BJ (cell line): ENCODE results near the gene FAM114A2. TPM values are rescaled to one million over a fixed set of nuclear protein-coding genes. Genes with fewer than 3 reads are reported as not detected.

Experiments used
- CTCF ChIA-PET: fragments of 350-600 bp; formaldehyde crosslinking; extraction: SDS; loops from one replicate; lab custom pipeline; 2021; ENCODE audit warnings: antibody characterized with exemption, inconsistent platforms; lab: Yijun Ruan, JAX
- POLR2A ChIA-PET: fragments of 300-600 bp; sonication (Branson Sonifier 250); formaldehyde crosslinking; extraction: SDS; loops from one replicate; lab custom pipeline; 2021; ENCODE audit warnings: antibody characterized with exemption; lab: Charles Lee
- DNase-seq: peaks from one replicate; pipeline ENCODE4 v3.0.0-alpha.2; 2011; ENCODE audit warnings: low read depth
- H3K27me3 ChIP-seq: 2 replicates; pipeline ENCODE4 v1.6.0; 2011; ENCODE audit warnings: low read length; ENCODE audit not compliant: control insufficient read depth, insufficient read depth
- H3K36me3 ChIP-seq: 2 replicates; pipeline ENCODE4 v1.5.1; 2011; ENCODE audit warnings: low read length; ENCODE audit not compliant: control insufficient read depth, insufficient read depth
- H3K4me3 ChIP-seq: 2 replicates; pipeline ENCODE4 v1.5.1; 2011; ENCODE audit warnings: low read depth, mild to moderate bottlenecking, control low read depth, low read length
- polyA minus RNA-seq: library from RNA; depleted of rRNA, polyadenylated mRNA; stranded (reverse); fragments of >200 nt; gene quantifications from 2 replicates; pipeline ENCODE4 v1.2.3, GENCODE V29; 2011; rRNA and poly(A)+ RNA removed
- polyA plus RNA-seq: library from polyadenylated mRNA; depleted of rRNA; stranded (reverse); fragments of >200 nt; gene quantifications from 2 replicates; pipeline ENCODE4 v1.2.3, GENCODE V29; 2011; rRNA removed
- TF ChIP-seq, protein P1 (sequence below): IDR thresholded peaks from 2 replicates; pipeline ENCODE4 v1.5.1; 2011; ENCODE audit warnings: low read depth, mild to moderate bottlenecking, control low read depth, inconsistent platforms, low read length, moderate library complexity; ENCODE audit not compliant: insufficient read depth

FAM114A2 gene
- polyA plus RNA-seq (12.1 and 21.3 TPM in 2 replicates), polyA minus RNA-seq (20.5 and 24.5 TPM in 2 replicates)

DNA sequence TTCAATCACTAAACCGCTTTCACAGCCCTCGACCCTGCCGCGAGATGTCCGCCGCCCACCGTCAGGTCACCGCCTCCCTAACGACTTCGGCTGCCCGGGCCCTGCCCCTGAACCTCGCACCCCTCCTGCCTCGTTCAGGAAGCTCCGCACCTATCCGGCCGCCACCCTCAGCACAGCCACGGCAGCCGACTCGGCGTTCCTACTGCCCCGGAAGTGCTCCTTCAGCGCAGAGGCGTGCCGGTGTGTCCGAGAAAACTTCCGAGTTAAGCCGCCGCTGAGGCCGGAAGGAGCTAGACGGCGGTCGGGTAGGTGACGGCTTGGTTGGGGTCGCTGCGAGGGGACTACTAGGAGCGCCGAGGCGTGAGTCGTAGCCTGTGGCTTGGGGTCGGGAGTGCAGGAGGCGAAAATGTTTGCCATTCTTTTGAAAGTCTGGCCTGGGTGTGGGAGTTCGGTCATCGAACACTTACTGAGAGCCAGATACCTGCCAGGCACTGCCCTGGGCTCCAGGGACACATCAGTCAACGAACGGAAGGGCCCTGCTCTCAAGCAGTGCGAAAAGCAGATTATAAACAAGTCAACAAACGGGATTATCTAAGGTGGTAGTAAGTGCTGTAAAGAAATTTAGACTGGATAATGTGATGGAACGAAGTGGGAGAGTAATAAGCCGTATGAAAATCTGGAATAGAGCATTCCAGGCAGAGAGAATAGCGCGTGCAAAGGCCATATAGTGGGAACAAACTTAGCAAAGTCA is at the start of gene FAM114A2, which contains the start of gene MFAP3:
FAM114A2 (minus strand) TSS at position 204 of the 751 bp plus-strand sequence. CDS start 3,957 bp downstream, outside the sequence.
MFAP3 (plus strand) TSS at position 261 of the 751 bp plus-strand sequence. CDS start 10,756 bp downstream, outside the sequence.
- TF ChIP-seq, protein P1, sequence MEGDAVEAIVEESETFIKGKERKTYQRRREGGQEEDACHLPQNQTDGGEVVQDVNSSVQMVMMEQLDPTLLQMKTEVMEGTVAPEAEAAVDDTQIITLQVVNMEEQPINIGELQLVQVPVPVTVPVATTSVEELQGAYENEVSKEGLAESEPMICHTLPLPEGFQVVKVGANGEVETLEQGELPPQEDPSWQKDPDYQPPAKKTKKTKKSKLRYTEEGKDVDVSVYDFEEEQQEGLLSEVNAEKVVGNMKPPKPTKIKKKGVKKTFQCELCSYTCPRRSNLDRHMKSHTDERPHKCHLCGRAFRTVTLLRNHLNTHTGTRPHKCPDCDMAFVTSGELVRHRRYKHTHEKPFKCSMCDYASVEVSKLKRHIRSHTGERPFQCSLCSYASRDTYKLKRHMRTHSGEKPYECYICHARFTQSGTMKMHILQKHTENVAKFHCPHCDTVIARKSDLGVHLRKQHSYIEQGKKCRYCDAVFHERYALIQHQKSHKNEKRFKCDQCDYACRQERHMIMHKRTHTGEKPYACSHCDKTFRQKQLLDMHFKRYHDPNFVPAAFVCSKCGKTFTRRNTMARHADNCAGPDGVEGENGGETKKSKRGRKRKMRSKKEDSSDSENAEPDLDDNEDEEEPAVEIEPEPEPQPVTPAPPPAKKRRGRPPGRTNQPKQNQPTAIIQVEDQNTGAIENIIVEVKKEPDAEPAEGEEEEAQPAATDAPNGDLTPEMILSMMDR, result no peak
- DNase-seq, result no peak
- H3K4me3 ChIP-seq, result peak within 1 kb of the TSS; percentile 68
- ChIA-PET CTCF (interaction anchor here (0.6 to 1.7 kb wide), 3 partner anchors 10 to 572 kb away, joined by 3 to 4 read pairs (median 4); no protein-coding TSS in a partner anchor), POLR2A (interaction anchor here (0.6 kb wide), 1 partner anchor 11 kb away, joined by 3 read pairs; no protein-coding TSS in a partner anchor)
- H3K27me3 ChIP-seq, result no peaks in the 10 kb centered on the region
- no peaks in the 10 kb centered on the region for H3K36me3 ChIP-seq

DNA sequence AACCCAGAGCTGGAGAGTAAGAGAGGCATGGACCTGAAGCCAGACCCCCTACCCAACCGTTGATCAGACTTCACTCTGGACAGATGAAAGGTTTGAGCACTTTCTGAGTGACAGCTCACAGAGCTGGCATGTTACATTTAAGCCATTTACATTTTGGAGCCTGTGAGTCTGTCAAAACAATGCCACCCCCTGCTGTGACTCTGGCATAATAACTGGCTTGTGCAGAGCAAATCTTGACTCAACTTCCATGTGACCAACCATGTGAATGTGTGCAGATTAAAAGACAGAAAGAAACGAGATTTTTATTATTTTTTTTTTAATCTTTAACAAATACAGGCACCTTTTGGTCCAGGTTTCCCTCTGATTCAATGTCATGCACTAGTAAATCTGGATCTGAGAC is 48.5 kb upstream of the FAM114A2 start:
- CTCF ChIA-PET, result interaction anchor here (1.1 to 3.8 kb wide), 4 partner anchors 9 to 92 kb away, joined by 3 to 10 read pairs (median 4); no protein-coding TSS in a partner anchor
- no peak for DNase-seq
- TF ChIP-seq, protein P1, result no peak

GRCh38 chr5:154086641-154087040 is 47.9 kb upstream of the FAM114A2 start:
- no peak for DNase-seq
- TF ChIP-seq, protein P1, result no peak
- H3K27me3 ChIP-seq, result no peaks in the 10 kb centered on the region
- ChIA-PET CTCF (interaction anchor here (0.9 to 3.8 kb wide), 7 partner anchors 9 to 104 kb away, joined by 3 to 10 read pairs (median 3); partner anchors contain the start of gene GALNT10), POLR2A (no interaction called here)
- no peak overlapping the region for H3K4me3 ChIP-seq
- H3K36me3 ChIP-seq, result no peaks in the 10 kb centered on the region

More for the DNA sequence above, 48.5 kb upstream of the FAM114A2 start:
- POLR2A ChIA-PET, result no interaction called here
- H3K4me3 ChIP-seq, result no peak overlapping the region
- no peaks in the 10 kb centered on the region for H3K27me3 ChIP-seq
- H3K36me3 ChIP-seq, result no peaks in the 10 kb centered on the region

DNA sequence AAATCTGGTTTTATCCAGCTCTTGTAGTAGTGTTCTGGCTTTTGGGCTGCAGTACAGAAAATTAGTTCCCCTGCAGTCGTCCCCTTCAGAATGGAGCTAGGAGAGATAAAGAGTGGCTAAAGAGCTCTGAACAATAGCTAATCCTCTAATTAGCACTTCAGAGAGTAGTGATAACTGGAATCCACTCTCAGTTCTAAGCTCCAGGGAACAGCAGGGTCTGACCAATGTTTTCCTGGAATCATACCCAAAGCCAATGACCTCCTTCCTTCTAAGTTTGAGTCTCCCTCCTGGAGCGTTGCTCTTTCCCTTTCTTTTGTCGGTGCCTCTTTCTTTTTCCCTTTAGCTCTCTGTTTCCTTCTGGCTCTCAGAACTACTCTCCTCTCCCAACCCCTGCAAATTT is 47.4 kb upstream of the FAM114A2 start:
- no peaks in the 10 kb centered on the region for H3K27me3 ChIP-seq
- TF ChIP-seq, protein P1, result no peak
- H3K4me3 ChIP-seq, result no peak overlapping the region
- DNase-seq, result no peak
- POLR2A ChIA-PET, result no interaction called here
- no peaks in the 10 kb centered on the region for H3K36me3 ChIP-seq
- CTCF ChIA-PET, result interaction anchor here (0.9 to 3.8 kb wide), 6 partner anchors 11 to 104 kb away, joined by 3 to 10 read pairs (median 3); partner anchors contain the start of gene GALNT10

DNA sequence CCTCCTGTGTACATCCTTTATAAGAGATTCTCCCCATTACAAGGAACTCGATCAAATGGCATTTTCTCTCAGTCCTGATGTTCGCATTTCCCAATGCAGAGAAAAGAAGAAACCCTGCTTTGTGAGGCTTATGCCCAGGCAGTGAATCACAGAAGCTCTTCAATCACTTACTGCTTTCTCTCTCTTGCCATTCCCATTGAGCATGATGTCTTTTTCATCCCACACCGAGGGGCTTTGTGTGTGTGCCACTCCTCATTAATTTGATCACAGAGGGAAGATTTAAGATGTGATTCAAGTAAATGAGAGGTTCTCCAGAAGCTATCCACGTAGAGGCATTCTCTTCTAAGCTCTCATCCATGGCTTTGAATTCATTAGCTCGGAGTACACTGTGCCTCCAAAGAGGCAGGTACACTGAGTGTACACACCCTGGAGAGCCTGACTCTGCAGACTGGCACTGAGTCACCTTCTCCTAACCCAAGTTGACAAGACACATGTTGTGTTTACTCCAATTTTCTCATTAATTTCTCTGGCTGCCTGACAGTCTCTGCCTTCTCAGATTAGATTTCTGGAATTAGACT is 45.4 kb upstream of the FAM114A2 start:
- CTCF ChIA-PET, result interaction anchor here (3.8 kb wide), 1 partner anchor 11 kb away, joined by 10 read pairs; no protein-coding TSS in a partner anchor
- POLR2A ChIA-PET, result no interaction called here
- no peak for DNase-seq
- Histone ChIP-seq H3K4me3 (no peak overlapping the region), H3K27me3 (no peaks in the 10 kb centered on the region), H3K36me3 (no peaks in the 10 kb centered on the region)
- TF ChIP-seq, protein P1, result no peak
